Endothelial cell of umbilical vein (primary cell): ENCODE data around the gene PTPN22. TPM values are rescaled to one million over a fixed set of nuclear protein-coding genes. Genes with fewer than 3 reads are reported as not detected.

Experiments
- BruUV-seq: library from RNA; stranded (reverse); fragments of 400-500 nt; replicated peaks from 2 replicates; lab custom pipeline; 2021; lab: Mats Ljungman, UMichigan
- CTCF ChIA-PET: fragments of 300-600, 350-600 bp; sonication (Branson Sonifier 250); formaldehyde crosslinking; loops from one replicate; lab custom pipeline; 2021; ENCODE audit warnings: antibody characterized with exemption, inconsistent platforms; lab: Charles Lee
- POLR2A ChIA-PET: fragments of 300-600, 350-600 bp; sonication (Branson Sonifier 250); formaldehyde crosslinking; loops from one replicate; lab custom pipeline; 2021; ENCODE audit warnings: antibody characterized with exemption, inconsistent platforms; lab: Charles Lee
- DNase-seq: peaks from one replicate; pipeline ENCODE4 v3.0.0-alpha.2; 2011; ENCODE audit warnings: low read depth, low spot score
- FAIRE-seq: peaks from 2 replicates; lab custom pipeline; 2011; peaks lifted over from hg19 to GRCh38; lab: Jason Lieb, UNC
- H2AFZ ChIP-seq: 2 replicates; pipeline ENCODE4 v1.6.0; 2012; ENCODE audit warnings: low read depth, low read length, control low read depth, inconsistent platforms
- H3K27ac ChIP-seq: 2 replicates; pipeline ENCODE4 v1.5.1; 2011; ENCODE audit warnings: low read depth, mild to moderate bottlenecking, control low read depth, low read length, moderate library complexity; ENCODE audit not compliant: insufficient read depth
- H3K27me3 ChIP-seq, 2 experiments: 2 replicates each; pipeline versions ENCODE4 v1.6.0 to v1.6.1; 2011; ENCODE audit warnings: low read length in 2 of 2, mixed read lengths in 1 of 2; ENCODE audit not compliant: control insufficient read depth in 2 of 2, insufficient read depth in 2 of 2
- H3K36me3 ChIP-seq, 2 experiments: 2 replicates in 1 of 2; 3 replicates in 1 of 2; pipeline ENCODE4 v1.5.1; 2011; ENCODE audit warnings: low read length in 2 of 2, mild to moderate bottlenecking in 1 of 2, moderate library complexity in 1 of 2; ENCODE audit not compliant: control insufficient read depth in 2 of 2, insufficient read depth in 2 of 2; ENCODE audit errors: extremely low read depth in 1 of 2
- H3K4me1 ChIP-seq: 3 replicates; pipeline ENCODE4 v1.5.1; 2011; ENCODE audit warnings: mild to moderate bottlenecking, low read length; ENCODE audit not compliant: control insufficient read depth, insufficient read depth; ENCODE audit errors: extremely low read depth
- H3K4me2 ChIP-seq: 2 replicates; pipeline ENCODE4 v1.6.1; 2011; ENCODE audit warnings: low read length, control low read depth, mixed read lengths; ENCODE audit not compliant: insufficient read depth
- H3K4me3 ChIP-seq, 3 experiments: fragments of 200-600 bp in 1 of 3; sonication (generic), shearing (Covaris generic) in 1 of 3; replicated peaks in 1 of 3; 2 replicates each; pipeline ENCODE4 v1.5.1; 2011 to 2016; ENCODE audit warnings: control low read depth in 3 of 3, low read length in 3 of 3, mild to moderate bottlenecking in 2 of 3, inconsistent platforms in 1 of 3, low read depth in 1 of 3, moderate library complexity in 1 of 3; ENCODE audit not compliant: insufficient read depth in 1 of 3
- H3K79me2 ChIP-seq: 2 replicates; pipeline ENCODE4 v1.6.0; 2012; ENCODE audit warnings: low read length, inconsistent platforms; ENCODE audit not compliant: control insufficient read depth, insufficient read depth
- H3K9ac ChIP-seq: replicated peaks from 2 replicates; pipeline ENCODE3; 2011; ENCODE audit warnings: low read length, control low read depth; ENCODE audit not compliant: insufficient read depth; ENCODE audit errors: extremely low read depth
- H3K9me1 ChIP-seq: replicated peaks from 3 replicates; pipeline ENCODE4 v1.6.0; 2011; ENCODE audit warnings: mild to moderate bottlenecking, low read length; ENCODE audit not compliant: control insufficient read depth, insufficient read depth; ENCODE audit errors: extremely low read depth
- H3K9me3 ChIP-seq: replicated peaks from 2 replicates; pipeline ENCODE4 v1.5.1; 2012; ENCODE audit warnings: low read length, inconsistent platforms; ENCODE audit not compliant: control insufficient read depth, insufficient read depth
- H4K20me1 ChIP-seq: replicated peaks from 2 replicates; pipeline ENCODE3; 2011; ENCODE audit warnings: mild to moderate bottlenecking, low read length; ENCODE audit not compliant: control insufficient read depth, insufficient read depth; ENCODE audit errors: extremely low read depth
- CTCF ChIP-seq, 2 donors: IDR thresholded peaks; 1 replicate in 1 of 2; 2 replicates in 1 of 2; pipeline ENCODE4 v1.5.1; 2011; ENCODE audit warnings: low read length in 2 of 2, mild to moderate bottlenecking in 2 of 2, moderate library complexity in 2 of 2, control low read depth in 1 of 2, inconsistent platforms in 1 of 2, low read depth in 1 of 2; ENCODE audit not compliant: insufficient read depth in 1 of 2; ENCODE audit errors: extremely low read depth in 1 of 2
- EZH2 ChIP-seq: IDR thresholded peaks from 2 replicates; pipeline ENCODE4 v1.6.1; 2012; ENCODE audit warnings: borderline replicate concordance, low read depth, mild to moderate bottlenecking, moderate library complexity, low read length, inconsistent platforms; ENCODE audit not compliant: severe bottlenecking
- FOS ChIP-seq: IDR thresholded peaks from 2 replicates; pipeline ENCODE4 v1.6.1; 2011; ENCODE audit warnings: mild to moderate bottlenecking, low read length, moderate library complexity, borderline replicate concordance; ENCODE audit not compliant: insufficient read depth
- GATA2 ChIP-seq: IDR thresholded peaks from 2 replicates; pipeline ENCODE4 v1.7.0; 2011; ENCODE audit warnings: low read depth, mild to moderate bottlenecking, moderate library complexity, mixed read lengths, low read length; ENCODE audit not compliant: insufficient read length, insufficient read depth
- JUN ChIP-seq: IDR thresholded peaks from 2 replicates; pipeline ENCODE4 v1.6.1; 2011; ENCODE audit warnings: borderline replicate concordance, low read depth; ENCODE audit not compliant: insufficient read length, insufficient read depth
- MAX ChIP-seq: IDR thresholded peaks from 2 replicates; pipeline ENCODE4 v1.6.1; 2011; ENCODE audit not compliant: insufficient read depth, insufficient read length
- MYC ChIP-seq: IDR thresholded peaks from one replicate; pipeline ENCODE4 v1.6.1; 2011; ENCODE audit warnings: mild to moderate bottlenecking, low read depth, low read length
- POLR2A ChIP-seq: IDR thresholded peaks from 2 replicates; pipeline ENCODE4 v1.6.1; 2012; ENCODE audit warnings: low read depth, mild to moderate bottlenecking, control low read depth, low read length
- POLR2AphosphoS5 ChIP-seq: IDR thresholded peaks from 2 replicates; pipeline ENCODE4 v1.6.1; 2012; ENCODE audit warnings: low read depth, mild to moderate bottlenecking, control low read depth, low read length, moderate library complexity; ENCODE audit not compliant: insufficient read depth
- dilution Hi-C: fragments of 300-500 bp; cut with MboI; formaldehyde crosslinking; loops from one replicate; pipeline ENCODE4 v1.15.0; 2019; ENCODE audit warnings: low sequenced_read_pairs; ENCODE audit not compliant: extremely low pct_ligation_motif_present
- intact Hi-C: fragments of 100-400 bp; cut with micrococcal nuclease; formaldehyde crosslinking; loops from one replicate; pipeline ENCODE4 v1.10.0; 2022
- polyA plus RNA-seq, 4 experiments: library from polyadenylated mRNA; depleted of rRNA in 3 of 4; stranded (reverse) in 3 of 4; unstranded in 1 of 4; fragments of >200 nt; gene quantifications; 2 replicates each; pipeline versions ENCODE4 v1.2.1 to v1.2.3, GENCODE V29; 2011 to 2012; ENCODE audit warnings: missing spikeins in 1 of 4
- total RNA-seq: library from RNA; stranded (reverse); gene quantifications from 2 replicates; pipeline ENCODE4 v1.2.3, GENCODE V29; 2021

Gene PTPN22
- total and polyA plus RNA-seq, 2 donors (not counting 3 experiments of a cell fraction or from before 2014, with no cell fraction given) = not detected

GRCh38 chr1:113917400-113918082 is 46.0 kb upstream of the PTPN22 start:
- POLR2A ChIA-PET = interaction anchor here (0.6 kb wide), 1 partner anchor 9 kb away, joined by 3 read pairs; no protein-coding TSS in a partner anchor
- intact Hi-C loops = no loop called here

More at GRCh38 chr1:113917400-113918082, 46.0 kb upstream of the PTPN22 start:
- TF ChIP-seq JUN = no peak
- TF ChIP-seq CTCF (IDR thresholded peaks at IDR 0.05; ENCODE audit: extremely low read depth in 1 of 2, insufficient read depth in 1 of 2, low read depth in 1 of 2, low read length in 2 of 2) = no peak
- no peak for TF ChIP-seq POLR2A
- TF ChIP-seq MYC = no peak
- no peak for TF ChIP-seq MAX
- no peak for TF ChIP-seq EZH2
- no peak for TF ChIP-seq GATA2
- TF ChIP-seq FOS = no peak
- TF ChIP-seq POLR2AphosphoS5 = no peak
- no TSS peak for BruUV-seq
- H3K27ac ChIP-seq = no peak overlapping the region
- H4K20me1 ChIP-seq = no peaks in the 10 kb centered on the region
- FAIRE-seq = no peak
- no peaks in the 10 kb centered on the region for H3K9me3 ChIP-seq
- H3K79me2 ChIP-seq = no peaks in the 10 kb centered on the region
- peaks cover 2% of the 10 kb centered on the region in 2 experiments for H3K27me3 ChIP-seq
- dilution Hi-C loops = no loop called here
- no peaks in the 10 kb centered on the region for H3K36me3 ChIP-seq
- DNase-seq = no peak
- H3K9me1 ChIP-seq = no peaks in the 10 kb centered on the region
- CTCF ChIA-PET = interaction anchor here (1.4 kb wide), 1 partner anchor 82 kb away, joined by 3 read pairs; no protein-coding TSS in a partner anchor
- H2AFZ ChIP-seq = no peak overlapping the region
- no peaks in the 10 kb centered on the region for H3K4me1 ChIP-seq
- H3K4me2 ChIP-seq = no peak overlapping the region
- no peak overlapping the region for H3K4me3 ChIP-seq
- H3K9ac ChIP-seq = no peak overlapping the region
